Measurements from ENCODE around the gene FMNL2. TPM values are rescaled to one million over a fixed set of nuclear protein-coding genes. Genes with fewer than 3 reads are reported as not detected.

The FMNL2 gene
- total and polyA plus RNA-seq, 2 experiments from 2014 or later, result 16.5 to 45.4 TPM

- Histone ChIP-seq H4K20me1 (replicated peaks; ENCODE audit: insufficient read depth) (peaks cover 6% of the 10 kb centered on the region; the same call in 1 of the 2 replicates), H3K27me3 (ENCODE audit: insufficient read depth) (no peaks in the 10 kb centered on the region), H3K4me1 (ENCODE audit: insufficient read depth) (peaks cover 25% of the 10 kb centered on the region), H3K36me3 (ENCODE audit: insufficient read depth) (no peaks in the 10 kb centered on the region), H3K4me2 (no peak overlapping the region), H3K9me2 (ENCODE audit: insufficient read depth) (0 out of 2 replicates have a peak, but pooled peaks cover 4% of the 10 kb centered on the region), H3F3A (replicated peaks; ENCODE audit: low read depth) (no peaks in the 10 kb centered on the region), H3K27ac (ENCODE audit: low read depth) (no peak overlapping the region), H3K79me2 (replicated peaks; ENCODE audit: insufficient read depth) (peaks cover 97% of the 10 kb centered on the region), H2AFZ (no peak overlapping the region), H3K4me3 (no peak overlapping the region)
- Mint-ChIP-seq H3K36me3 (ENCODE audit: low read depth) (no peaks in the 10 kb centered on the region), H3K9me3 (no peaks in the 10 kb centered on the region), H3K27me3 (ENCODE audit: insufficient read depth, low read depth, poor library complexity) (peaks cover 3% of the 10 kb centered on the region), H3K4me3 (no peak overlapping the region), H3K27ac (no peak overlapping the region), H3K4me1 (peaks cover 46% of the 10 kb centered on the region)
- DNase-seq (ENCODE audit: low spot score), result no peak
- no peak for ATAC-seq
- TF ChIP-seq JUNB (IDR thresholded peaks at IDR 0.05; ENCODE audit: unreplicated experiment), result no peak
- no peak for TF ChIP-seq NANOG (IDR thresholded peaks at IDR 0.05; ENCODE audit: borderline replicate concordance)
- no peak for TF ChIP-seq CREB1 (CRISPR knock-in tag; IDR thresholded peaks at IDR 0.05; ENCODE audit: low read depth)
- TF ChIP-seq STAT1 (IDR thresholded peaks at IDR 0.05; ENCODE audit: unreplicated experiment), result no peak
- no peak for TF ChIP-seq EZH2 (IDR thresholded peaks at IDR 0.05; ENCODE audit: low read depth, unreplicated experiment)
- TF ChIP-seq ZNF114 (CRISPR knock-in tag; IDR thresholded peaks at IDR 0.05), result no peak
- TF ChIP-seq ZNF331 (CRISPR knock-in tag; IDR thresholded peaks at IDR 0.05; ENCODE audit: low read depth), result no peak
- TF ChIP-seq ETS1 (IDR thresholded peaks at IDR 0.05), result no peak
- TF ChIP-seq EZH2phosphoT487 (IDR thresholded peaks at IDR 0.05; ENCODE audit: unreplicated experiment), result no peak
- no peak for TF ChIP-seq CTCF (conservative IDR thresholded peaks at IDR 0.05; ENCODE audit: low read depth in 2 of 2)
- TF ChIP-seq ZNF462 (CRISPR knock-in tag; IDR thresholded peaks at IDR 0.05), result no peak
- TF ChIP-seq POLR2AphosphoS5 (IDR thresholded peaks at IDR 0.05; ENCODE audit: low read depth), result no peak
- TF ChIP-seq REST (IDR thresholded peaks at IDR 0.05; ENCODE audit: unreplicated experiment), result no peak
Observed at GRCh38 chr2:152460567-152460966, 125.6 kb downstream of the FMNL2 start.
